ENCODE results near the gene ADARB2.

Gene ADARB2

DNA sequence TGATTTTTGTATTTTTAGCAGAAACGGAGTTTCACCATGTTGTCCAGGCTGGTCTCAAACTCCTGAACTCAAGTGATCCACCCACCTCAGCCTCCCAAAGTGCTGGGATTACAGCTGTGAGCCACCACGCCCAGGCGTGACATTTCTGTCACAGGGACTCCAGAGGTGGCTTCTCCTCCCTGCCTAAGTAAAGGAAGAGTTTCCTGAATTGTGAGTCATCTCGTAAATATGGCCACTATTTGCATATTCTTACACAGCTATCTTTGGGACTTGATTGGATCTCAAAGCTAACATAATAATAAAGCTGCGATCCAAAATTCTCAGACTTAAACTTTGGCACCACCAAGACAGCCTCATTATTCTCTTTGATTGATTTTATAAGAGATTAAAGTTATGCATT, 50.1 kb downstream of the ADARB2 start:
- no peak for DNase-seq (ENCODE audit: low read depth in 1 of 2, low spot score in 1 of 2)

DNA sequence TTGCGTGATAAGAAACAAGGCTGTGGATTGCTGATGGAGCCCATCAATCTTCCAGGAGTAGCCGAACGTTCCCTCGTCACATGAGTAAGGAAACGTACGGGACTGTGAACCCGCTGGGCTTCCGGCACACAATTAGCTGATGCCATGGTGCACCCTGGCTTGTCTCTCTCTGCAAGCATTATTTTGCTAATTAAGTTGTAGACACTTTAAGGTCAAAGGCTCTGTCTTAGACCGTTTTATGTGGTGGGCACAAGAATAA, 50.9 kb downstream of the ADARB2 start:
- no peak for DNase-seq (ENCODE audit: low read depth in 1 of 2, low spot score in 1 of 2)

DNA sequence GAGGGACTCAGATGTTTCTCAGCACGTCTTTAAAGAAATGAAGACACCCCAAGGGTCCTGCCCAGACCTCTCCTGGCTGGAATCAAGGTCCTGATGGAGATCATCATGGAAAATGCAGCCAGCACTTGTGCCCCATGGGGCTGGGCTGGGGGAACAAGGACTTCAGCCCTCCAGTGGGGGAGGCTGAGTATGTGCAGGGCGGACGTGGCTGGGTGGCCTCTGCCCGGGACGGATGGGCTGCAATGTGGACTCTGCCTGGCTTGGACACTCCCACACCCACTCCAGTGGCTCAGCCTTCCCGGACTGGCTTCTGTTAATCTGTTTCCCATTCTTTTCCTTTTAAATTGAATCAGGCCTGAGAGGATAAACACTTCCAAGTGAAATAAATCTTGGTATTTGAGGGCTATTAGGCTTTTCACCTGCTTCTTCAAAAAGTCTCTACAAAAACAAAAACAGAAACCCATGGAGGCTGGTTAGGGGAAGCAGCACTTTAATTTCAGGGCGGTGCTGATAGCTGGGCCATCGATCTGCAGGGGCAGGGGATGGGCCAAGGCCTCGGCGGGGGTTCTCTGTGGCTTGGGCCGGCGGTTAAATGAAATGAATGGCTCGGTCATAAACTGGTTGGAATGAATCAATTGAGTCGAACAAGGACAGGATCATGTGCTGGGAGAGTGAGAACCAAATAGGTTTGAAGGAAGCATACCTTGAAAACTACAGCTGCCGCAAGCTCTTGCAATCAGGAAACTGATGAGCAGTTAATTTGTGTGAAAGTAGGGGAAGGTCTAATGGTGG, 51.4 kb downstream of the ADARB2 start:
- no peak for DNase-seq (ENCODE audit: low read depth in 1 of 2, low spot score in 1 of 2)

DNA sequence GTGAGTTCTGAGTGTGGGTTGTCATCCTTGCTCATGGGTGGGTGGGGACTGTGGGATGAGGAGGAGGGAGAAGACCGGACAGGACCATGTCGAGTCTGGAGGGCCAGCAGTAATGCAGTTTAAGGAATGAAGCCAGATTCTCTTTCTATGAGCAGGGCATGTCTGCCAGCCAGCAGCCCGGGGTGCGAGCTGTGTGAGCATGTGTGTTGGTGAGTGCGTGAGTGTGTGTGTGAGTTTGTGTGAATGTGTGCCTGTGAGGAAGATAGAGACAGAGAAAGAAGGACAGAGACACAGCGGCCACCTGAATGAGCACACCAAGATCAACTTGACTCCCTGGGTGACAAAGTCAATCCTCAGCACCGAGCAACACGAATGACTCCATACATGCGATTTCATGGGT, 52.3 kb downstream of the ADARB2 start:
- DNase-seq (ENCODE audit: low read depth in 1 of 2, low spot score in 1 of 2): no peak

DNA sequence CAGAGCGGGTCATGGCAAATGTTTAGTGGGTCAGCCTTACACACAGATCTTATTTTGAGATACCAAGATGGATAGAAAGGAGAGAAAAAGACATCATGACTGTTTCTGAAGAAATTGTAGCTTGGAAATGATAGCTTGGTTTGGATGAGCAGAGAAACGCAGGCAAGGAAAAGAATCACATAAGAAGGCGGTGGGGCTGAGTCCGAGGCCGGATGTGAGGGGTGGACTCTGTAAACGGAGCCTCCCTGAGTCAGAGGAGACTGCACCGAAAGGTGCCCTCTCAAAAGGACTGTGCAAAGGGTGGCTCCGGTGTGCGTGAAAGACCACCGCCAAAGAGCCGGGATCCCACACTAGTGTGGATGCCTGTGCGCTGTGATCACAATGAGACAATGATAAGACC, 53.7 kb downstream of the ADARB2 start:
- DNase-seq (ENCODE audit: low read depth in 1 of 2, low spot score in 1 of 2): no peak

DNA sequence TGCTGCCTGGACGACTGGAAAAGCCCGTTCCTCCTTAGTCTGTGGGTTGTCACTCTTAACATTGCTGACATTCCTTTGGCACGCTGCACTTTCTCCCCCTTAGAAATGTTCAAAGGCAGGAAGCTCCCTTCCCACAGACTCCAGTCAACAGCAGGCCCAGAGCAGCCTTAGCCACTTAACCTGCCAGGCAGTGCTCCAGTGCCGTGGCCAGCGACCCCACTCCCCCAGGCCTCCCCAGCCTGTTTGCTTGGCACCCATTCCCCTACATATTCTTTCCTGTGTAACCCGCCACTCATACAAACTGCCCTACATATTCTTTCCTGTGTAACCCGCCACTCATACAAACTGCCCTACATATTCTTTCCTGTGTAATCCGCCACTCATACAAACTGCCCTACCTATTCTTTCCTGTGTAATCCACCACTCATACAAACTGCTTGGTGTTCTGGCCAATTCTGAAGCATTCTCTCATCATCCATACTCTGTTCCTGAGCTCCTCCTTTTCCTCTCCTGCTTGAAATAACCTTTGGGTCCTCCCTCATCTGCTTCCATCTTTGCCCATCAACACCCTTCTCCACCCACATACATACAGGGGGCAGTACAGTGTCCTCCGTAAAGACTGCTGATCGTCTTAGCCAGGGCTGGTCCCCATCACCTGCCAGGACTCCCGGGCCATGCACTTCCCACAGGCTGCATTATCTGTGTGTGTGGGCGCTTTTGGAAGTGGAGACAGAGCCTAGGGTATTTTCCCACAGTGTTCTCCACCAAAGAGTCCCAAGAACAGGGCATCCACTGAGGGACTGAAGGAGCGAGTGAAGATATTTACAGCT, 57.3 kb downstream of the ADARB2 start:
- no peak for DNase-seq (ENCODE audit: low read depth in 1 of 2, low spot score in 1 of 2)

DNA sequence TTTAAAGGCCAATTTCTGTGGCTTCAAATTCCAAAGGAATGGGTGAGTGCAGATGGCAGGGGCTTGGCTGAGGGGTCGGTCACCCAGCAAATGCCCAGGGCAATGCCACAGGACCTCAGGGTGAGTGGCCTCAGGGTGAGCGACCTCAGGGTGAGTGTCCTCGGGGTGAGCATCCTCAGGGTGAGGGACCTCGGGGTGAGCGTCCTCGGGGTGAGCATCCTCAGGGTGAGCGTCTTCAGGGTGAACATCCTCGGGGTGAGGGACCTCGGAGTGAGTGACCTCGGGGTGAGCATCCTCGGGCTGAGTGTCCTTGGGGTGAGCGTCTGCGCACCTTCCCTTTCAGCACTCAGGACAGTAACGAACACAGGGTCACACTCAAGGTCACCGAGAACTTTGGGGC, 59.2 kb downstream of the ADARB2 start:
- DNase-seq (ENCODE audit: low read depth in 1 of 2, low spot score in 1 of 2): no peak

DNA sequence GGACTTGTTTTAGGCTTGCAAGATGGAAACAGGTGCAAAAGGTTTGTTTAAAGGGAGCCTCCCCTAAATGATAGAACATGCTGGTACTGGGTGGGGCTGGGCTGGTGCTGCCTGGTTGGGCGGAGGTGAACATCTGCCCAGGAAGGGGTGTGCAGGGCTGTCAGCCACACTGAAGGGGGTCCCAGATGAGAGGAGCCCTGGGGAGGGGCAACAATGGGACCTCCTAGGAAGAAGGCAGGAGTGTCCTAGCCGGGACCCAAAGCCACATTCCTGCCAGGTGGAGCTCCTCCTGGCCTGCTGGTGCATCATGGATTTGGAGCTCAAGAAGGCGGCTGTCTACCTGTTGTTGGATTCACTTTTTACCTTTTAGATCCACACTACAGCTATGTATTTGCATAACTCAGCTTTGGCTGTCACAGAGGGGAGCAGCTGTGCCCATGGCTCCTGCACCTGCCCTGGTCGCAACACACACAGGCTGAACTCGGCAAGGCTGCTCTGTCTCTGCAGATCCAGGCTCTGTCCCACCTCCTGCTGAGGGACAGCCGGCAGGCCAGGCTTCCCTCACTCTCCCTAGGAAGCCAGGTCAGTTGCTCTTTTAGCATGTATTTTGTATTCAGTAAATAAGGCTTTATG, 59.9 kb downstream of the ADARB2 start:
- DNase-seq (ENCODE audit: low read depth in 1 of 2, low spot score in 1 of 2): no peak

DNA sequence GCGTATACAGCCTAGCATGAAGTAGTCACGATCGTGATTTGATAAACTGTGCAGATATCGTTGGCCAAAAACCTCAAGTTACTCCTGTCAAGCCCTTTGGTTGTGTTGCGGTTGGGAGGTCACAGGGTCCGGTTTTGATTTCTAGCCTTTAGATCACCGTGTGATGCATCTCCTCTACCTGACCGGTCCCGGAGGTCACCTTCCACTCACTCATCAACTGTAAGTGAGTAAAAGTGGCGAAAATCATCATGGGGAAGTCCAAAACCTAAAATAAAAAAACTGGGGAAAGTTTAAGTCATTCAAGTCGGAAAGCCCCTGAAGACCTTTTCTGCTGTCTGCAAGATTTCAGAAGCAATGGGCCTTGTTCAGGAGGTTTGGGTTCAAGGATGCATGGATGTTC, 62.8 kb downstream of the ADARB2 start:
- DNase-seq (ENCODE audit: low read depth in 1 of 2, low spot score in 1 of 2): no peak

DNA sequence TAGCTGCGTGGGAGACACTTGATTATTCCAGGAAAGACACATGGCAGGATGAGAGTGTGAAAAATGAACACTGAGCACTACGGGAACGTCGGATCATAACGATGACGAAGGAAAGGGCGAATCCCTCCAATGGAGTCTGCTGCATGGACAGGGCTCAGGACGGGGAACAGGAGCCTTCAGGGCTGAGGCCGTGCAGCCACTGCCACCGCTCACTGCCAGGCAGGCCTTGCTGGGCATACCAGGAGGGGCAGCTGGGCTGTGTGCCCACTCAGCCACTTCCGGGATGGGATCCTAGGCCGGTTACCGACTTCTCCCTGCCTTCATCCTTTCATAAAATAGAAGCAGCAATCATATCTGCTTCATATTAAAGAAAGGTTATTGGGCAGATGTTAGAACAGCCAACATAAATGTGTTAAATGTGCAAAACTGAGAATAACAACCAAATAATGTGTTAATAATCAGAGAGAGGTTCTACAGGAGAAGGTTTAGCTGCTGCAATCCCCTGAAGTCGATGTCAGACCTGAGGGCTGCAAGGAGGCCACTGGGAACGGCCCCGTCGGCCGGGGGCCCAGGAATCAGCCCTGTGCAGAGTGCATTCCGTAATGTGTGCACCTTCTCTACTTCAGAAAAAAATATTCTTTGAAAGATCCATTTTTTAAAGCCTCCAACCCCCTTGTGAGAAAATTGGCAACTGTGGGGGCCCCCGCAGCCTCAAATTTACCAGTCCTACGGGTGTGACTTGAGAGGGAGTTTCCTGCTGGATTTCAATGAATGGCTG, 63.6 kb downstream of the ADARB2 start:
- no peak for DNase-seq (ENCODE audit: low read depth in 1 of 2, low spot score in 1 of 2)

DNA sequence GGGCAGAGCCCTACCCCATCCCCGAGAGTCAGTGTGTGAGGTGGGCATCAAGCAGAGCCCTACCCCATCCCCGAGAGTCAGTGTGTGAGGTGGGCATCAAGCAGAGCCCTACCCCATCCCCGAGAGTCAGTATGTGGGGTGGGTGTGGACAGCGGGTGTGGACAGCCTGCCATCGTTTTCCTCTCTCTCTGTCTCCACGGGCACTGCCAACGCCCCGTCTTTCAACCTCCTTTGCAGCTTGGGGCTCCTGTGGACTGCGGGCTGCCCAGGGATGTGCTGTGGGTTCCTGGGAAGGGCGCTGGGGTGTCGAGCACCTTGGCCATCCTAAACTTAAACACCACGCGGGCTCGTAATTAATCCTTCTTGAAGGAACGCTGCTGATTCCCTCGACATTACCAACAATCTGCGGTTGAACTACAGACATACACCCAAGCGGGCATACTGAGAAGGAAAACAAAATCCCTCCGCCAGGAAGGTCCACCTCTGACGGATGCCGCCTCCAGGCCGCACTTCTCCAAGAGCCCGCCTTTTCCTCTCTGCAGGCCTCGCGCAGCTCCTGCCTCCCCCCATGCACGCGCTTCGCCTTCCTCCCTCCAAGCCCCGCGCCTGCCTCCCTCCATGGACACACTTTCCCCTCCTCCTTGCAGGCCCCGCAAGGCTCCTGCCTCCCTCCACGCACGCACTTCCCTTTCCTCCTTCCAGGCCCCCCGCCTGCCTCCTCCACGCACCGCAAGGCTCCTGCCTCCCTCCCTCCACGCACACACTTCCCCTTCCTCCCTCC, 65.1 kb downstream of the ADARB2 start:
- DNase-seq (ENCODE audit: low read depth in 1 of 2, low spot score in 1 of 2): no peak

DNA sequence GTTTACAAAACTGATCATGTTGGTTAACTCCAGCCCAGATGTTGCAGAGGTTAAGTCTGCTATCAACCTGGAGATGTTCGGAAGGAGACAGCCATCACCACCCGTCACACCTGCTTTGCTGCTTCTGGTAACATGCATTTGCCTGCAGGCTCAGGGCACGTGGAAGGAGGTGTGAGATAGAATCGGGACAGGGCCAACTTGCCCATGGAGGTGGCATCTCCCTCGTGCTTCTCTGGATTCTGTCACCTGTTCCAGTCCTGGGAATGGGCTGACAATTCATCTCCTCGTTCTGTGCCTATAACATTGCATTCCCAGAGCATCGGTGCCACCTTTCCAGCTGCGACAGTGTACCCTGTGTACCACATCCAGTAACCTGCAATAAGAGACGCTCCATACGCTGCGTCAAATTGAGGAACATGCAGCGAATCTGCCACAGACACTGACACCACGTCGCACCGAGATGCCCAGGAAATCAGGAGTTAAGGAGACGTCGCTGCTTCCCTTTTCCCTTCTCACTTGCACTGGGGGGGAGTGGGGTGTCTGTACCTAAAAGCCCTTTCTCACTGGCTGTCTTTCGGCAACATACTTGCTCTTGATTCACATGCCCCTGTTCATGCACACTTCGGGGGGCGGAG, 65.8 kb downstream of the ADARB2 start:
- DNase-seq (ENCODE audit: low read depth in 1 of 2, low spot score in 1 of 2): no peak

DNA sequence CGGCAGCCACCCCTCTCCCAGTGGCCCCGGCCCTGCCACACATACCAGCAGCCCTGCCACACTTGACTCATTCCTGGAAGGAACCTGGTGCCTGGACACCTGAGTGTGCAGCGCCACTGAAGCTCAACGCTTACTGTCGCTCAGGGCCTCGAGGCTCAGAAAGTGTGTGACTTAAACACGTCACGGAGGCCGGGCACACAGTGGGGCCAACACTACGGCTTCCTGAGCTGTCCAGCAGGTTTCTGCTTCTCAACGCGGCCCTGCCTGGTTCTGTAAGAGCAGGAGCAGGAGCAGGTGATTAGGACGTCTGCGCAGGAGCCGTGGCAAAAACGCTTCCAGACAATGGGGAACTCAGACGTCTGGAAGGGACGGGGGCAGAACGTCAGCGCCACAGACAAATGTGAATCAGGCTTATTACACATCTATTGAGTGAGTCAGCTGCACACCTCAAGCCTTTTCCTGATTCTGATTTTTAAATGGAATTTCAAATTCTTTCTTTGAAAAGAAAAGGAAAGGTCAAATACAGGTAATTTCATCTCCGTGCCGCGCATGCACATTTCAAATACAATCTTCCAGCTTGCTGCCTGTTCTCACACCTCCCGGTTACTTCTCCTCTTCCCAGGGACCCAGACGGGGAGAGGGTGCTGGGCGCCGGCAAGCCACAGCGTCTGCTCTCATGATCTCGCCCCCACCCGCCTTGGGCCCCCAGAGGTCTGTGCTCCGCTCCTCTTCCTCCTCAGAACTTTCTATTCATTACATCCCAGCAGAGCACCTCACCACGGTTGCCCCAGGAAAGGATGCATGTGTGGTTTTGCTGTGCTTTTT, 66.6 kb downstream of the ADARB2 start:
- DNase-seq (ENCODE audit: low read depth in 1 of 2, low spot score in 1 of 2): no peak

DNA sequence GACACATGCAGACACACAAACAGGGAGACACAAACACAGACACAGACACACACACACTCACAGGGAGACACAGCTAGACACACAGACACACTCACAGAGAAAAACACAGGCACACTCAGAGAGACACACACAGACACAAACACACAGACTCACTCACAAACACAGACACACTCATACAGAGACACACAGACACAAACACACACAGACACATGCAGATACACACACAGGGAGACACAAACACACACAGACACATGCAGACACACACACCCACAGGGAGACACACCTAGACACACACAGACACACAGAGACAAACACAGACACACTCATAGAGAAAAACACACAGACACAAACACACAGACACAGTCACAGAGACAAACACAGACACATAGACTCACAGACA, 67.9 kb downstream of the ADARB2 start:
- no peak for DNase-seq (ENCODE audit: low read depth in 1 of 2, low spot score in 1 of 2)

DNA sequence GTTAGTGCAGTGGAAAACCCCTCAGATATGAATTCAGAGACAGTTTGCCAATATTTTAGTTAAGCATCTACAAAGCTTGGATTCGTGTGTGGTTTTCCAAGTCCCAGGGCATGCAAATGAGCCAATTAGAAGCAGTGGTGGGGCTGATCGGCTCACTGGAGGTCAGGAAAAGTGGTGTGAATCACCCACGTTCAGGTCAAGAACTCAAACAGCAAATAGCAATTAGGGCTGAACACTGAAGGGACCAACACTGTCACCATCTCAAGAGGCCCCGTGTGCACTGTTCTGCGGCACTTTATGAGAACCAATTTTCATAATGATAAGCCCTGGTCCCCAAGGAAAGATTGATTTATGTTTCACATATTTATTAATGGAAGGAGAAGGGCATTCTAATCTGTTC, 68.9 kb downstream of the ADARB2 start:
- DNase-seq (ENCODE audit: low read depth in 1 of 2, low spot score in 1 of 2): no peak

DNA sequence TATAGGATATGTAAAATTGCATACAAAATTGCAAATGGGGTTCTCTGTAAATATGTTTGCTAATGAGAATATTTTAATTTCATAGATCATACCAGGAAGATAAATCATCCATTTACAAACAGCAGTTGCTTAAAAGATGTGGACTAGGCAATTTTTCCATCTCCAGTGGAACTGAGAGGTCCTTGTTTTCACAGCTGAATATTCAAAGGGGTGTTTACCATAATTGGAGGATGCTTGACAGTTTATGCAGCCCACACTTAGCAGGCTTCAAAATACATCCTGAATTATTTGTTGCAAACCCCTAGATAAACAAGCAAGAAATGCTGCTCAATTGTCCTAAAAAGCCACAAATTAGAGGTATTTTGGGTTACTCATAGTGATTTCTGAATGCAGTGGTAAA, 69.9 kb downstream of the ADARB2 start:
- no peak for DNase-seq (ENCODE audit: low read depth in 1 of 2, low spot score in 1 of 2)

DNA sequence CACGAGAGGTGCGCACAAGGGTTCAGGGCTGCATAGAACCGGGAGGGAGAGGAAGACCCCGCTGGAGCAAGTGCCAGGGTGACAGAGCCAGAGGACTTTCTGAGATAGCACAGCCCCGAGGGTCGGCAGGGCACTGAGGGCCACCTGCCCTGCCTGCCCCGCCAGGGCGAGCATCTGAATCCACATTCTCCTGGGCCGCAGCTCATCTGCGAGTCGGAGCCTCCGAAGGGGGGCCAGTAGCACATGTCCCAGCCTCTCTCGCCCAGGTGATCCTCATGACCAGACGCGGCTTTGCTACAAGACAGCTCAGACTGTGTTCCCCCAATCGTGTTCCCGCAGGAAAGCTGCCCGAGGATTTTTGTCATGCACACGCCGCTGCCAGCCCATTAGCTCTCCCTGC, 71.2 kb downstream of the ADARB2 start:
- no peak for DNase-seq (ENCODE audit: low read depth in 1 of 2, low spot score in 1 of 2)

DNA sequence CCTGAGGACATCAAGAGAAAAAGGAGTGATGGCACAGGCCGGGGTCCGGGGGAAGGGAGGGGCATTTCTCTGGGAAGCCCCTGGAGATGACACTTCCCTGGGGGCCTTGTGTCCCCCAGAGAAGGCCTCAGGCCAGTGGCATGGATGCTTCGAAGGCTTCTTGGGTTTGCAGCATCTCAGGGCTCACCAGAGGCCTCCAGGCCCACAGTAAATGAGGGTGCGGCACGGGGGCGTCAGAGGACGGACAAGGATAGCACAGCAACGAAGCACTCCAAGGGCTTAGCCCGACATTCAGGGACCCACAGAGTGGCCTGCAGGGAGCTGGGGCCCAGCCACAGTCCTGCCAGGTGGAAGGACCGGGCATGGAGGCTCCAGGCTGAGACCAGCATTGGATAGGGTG, 71.6 kb downstream of the ADARB2 start:
- DNase-seq (ENCODE audit: low read depth in 1 of 2, low spot score in 1 of 2): no peak

DNA sequence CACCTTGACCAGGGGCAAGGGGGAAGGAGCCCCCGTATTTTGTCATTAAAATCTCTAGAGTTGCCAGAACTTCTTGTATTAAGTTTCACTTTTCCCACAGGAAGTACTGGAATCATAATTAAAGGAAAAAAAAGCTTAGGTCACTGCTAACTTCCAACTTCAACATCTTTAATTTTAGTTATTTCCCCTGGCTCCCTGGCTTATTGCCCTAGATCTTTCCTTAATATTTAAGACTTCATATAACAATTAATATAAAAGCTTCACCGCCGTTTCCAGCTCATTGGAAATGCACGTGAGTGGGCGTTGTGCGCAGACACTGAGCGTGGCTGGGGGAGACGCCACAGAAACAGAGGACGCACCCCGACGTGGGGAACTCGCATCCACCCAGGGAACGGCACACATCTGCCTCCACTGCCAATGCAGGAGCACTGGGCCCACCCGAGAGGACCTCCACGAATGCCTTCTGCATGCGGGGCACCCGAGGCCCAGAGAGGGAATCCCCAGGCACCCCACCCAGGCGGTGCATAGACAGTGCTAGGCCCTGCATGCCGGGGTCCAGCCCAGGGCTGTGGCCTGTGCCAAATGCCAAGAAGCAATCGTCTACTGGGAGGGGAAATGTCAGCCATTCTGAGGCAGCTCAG, 72.2 kb downstream of the ADARB2 start:
- no peak for DNase-seq (ENCODE audit: low read depth in 1 of 2, low spot score in 1 of 2)

All from activated CD4-positive, alpha-beta T cell treated with anti-CD3 and anti-CD28 coated beads, Interleukin-2, amount 50 U/mL, for 24 hours (primary cell).